ENCODE measurements around the gene PSPC1.

- TF ChIP-seq CTCF (IDR thresholded peaks at IDR 0.05; ENCODE audit: insufficient read depth, low read length, poor library complexity, severe bottlenecking) = no peak
- no peak for TF ChIP-seq EZH2phosphoT487 (conservative IDR thresholded peaks at IDR 0.05; ENCODE audit: low read length)
Observed at GRCh38 chr13:19681517-19681916, 101.2 kb downstream of the PSPC1 start.
